Liver (tissue), 9 donors: Measurements from ENCODE around the gene ELOVL2. TPM values are rescaled to one million over a fixed set of nuclear protein-coding genes. Genes with fewer than 3 reads are reported as not detected.

ENCODE experiments used
- DNase-seq: peaks from one replicate; pipeline ENCODE4 v3.0.0-alpha.2; 2017; ENCODE audit warnings: low spot score
- H3K27ac ChIP-seq, 2 donors: one replicate each; pipeline ENCODE4 v1.7.0; 2013; ENCODE audit warnings: inconsistent platforms in 2 of 2, low read length in 2 of 2, control low read depth in 1 of 2, low read depth in 1 of 2, mild to moderate bottlenecking in 1 of 2
- H3K27me3 ChIP-seq, 4 donors: one replicate each; pipeline versions ENCODE4 v1.6.1 to v1.7.0; 2013; ENCODE audit warnings: low read length in 3 of 4, inconsistent platforms in 1 of 4, mild to moderate bottlenecking in 1 of 4, moderate library complexity in 1 of 4; ENCODE audit not compliant: control insufficient read depth in 4 of 4, insufficient read depth in 4 of 4
- H3K36me3 ChIP-seq, 4 donors: one replicate each; pipeline versions ENCODE4 v1.6.1 to v1.7.0; 2013; ENCODE audit warnings: low read length in 3 of 4, mild to moderate bottlenecking in 3 of 4, low read depth in 1 of 4, moderate library complexity in 1 of 4; ENCODE audit not compliant: control insufficient read depth in 4 of 4, insufficient read depth in 3 of 4
- H3K4me1 ChIP-seq, 4 donors: one replicate each; pipeline versions ENCODE4 v1.6.1 to v1.7.0; 2013; ENCODE audit warnings: low read length in 3 of 4, mild to moderate bottlenecking in 3 of 4, moderate library complexity in 1 of 4; ENCODE audit not compliant: control insufficient read depth in 4 of 4, insufficient read depth in 4 of 4
- H3K4me3 ChIP-seq, 3 donors: one replicate each; pipeline versions ENCODE4 v1.6.1 to v1.7.0; 2013; ENCODE audit warnings: low read length in 3 of 3, control low read depth in 1 of 3, low read depth in 1 of 3, mild to moderate bottlenecking in 1 of 3
- H3K9ac ChIP-seq, 2 donors: one replicate each; pipeline ENCODE4 v1.7.0; 2013; ENCODE audit warnings: low read length in 2 of 2, mild to moderate bottlenecking in 2 of 2, moderate library complexity in 2 of 2, control low read depth in 1 of 2, low read depth in 1 of 2
- H3K9me3 ChIP-seq, 4 donors: one replicate each; pipeline versions ENCODE4 v1.6.1 to v1.7.0; 2013; ENCODE audit warnings: low read length in 3 of 4; ENCODE audit not compliant: control insufficient read depth in 4 of 4
- EGR1 ChIP-seq, 2 donors: IDR thresholded peaks; 2 replicates each; pipeline ENCODE4 v1.6.1; 2016 to 2018; ENCODE audit warnings: antibody characterized with exemption in 2 of 2, low read depth in 2 of 2
- FOXA1 ChIP-seq: IDR thresholded peaks from 2 replicates; pipeline ENCODE4 v1.6.1; 2016; ENCODE audit warnings: antibody characterized with exemption
- FOXA2 ChIP-seq: IDR thresholded peaks from 2 replicates; pipeline ENCODE4 v1.6.1; 2016; ENCODE audit warnings: antibody characterized with exemption
- GABPA ChIP-seq, 2 donors: IDR thresholded peaks in 1 of 2; conservative IDR thresholded peaks in 1 of 2; 2 replicates each; pipeline ENCODE4 v1.6.1; 2016; ENCODE audit warnings: antibody characterized with exemption in 2 of 2, mild to moderate bottlenecking in 1 of 2, moderate library complexity in 1 of 2
- HNF4A ChIP-seq, 2 donors: conservative IDR thresholded peaks; 2 replicates each; pipeline ENCODE4 v1.6.1; 2016; ENCODE audit warnings: antibody characterized with exemption in 2 of 2, mild to moderate bottlenecking in 2 of 2
- HNF4G ChIP-seq: IDR thresholded peaks from 2 replicates; pipeline ENCODE4 v1.6.1; 2016; ENCODE audit warnings: antibody characterized with exemption
- JUND ChIP-seq, 2 donors: IDR thresholded peaks; 2 replicates each; pipeline ENCODE4 v1.6.1; 2016; ENCODE audit warnings: antibody characterized with exemption in 2 of 2
- NR2F2 ChIP-seq: IDR thresholded peaks from 2 replicates; pipeline ENCODE4 v1.6.1; 2016; ENCODE audit warnings: antibody characterized with exemption
- RAD21 ChIP-seq, 2 donors: IDR thresholded peaks; 2 replicates each; pipeline ENCODE4 v1.6.1; 2016; ENCODE audit warnings: antibody characterized with exemption in 2 of 2, mild to moderate bottlenecking in 2 of 2
- RXRA ChIP-seq, 2 donors: IDR thresholded peaks; 2 replicates each; pipeline ENCODE4 v1.6.1; 2017 to 2018; ENCODE audit warnings: antibody characterized with exemption in 2 of 2, mild to moderate bottlenecking in 1 of 2
- SP1 ChIP-seq: IDR thresholded peaks from 2 replicates; pipeline ENCODE4 v1.6.1; 2018; ENCODE audit warnings: antibody characterized with exemption, mild to moderate bottlenecking
- YY1 ChIP-seq: IDR thresholded peaks from 2 replicates; pipeline ENCODE4 v1.6.1; 2016; ENCODE audit warnings: antibody characterized with exemption, mild to moderate bottlenecking
- WGBS: extraction: QIAGEN DNeasy Blood & Tissue Kit; methylation state at CpG from one replicate; pipeline ENCODE4 v1.1.7; 2013; 5-methylcytosine and 5-hydroxymethylcytosine counted together
- polyA plus RNA-seq, 2 donors: library from polyadenylated mRNA; stranded (reverse) in 1 of 2; unstranded in 1 of 2; fragments of 200-250 nt in 1 of 2; fragments of >200 nt in 1 of 2; fragmentation: Nextera tagmentation in 1 of 2; extraction: Ambion mirVana in 1 of 2; gene quantifications; one replicate each; pipeline versions ENCODE4 v1.2.1 to v1.2.3, GENCODE V29; 2013 to 2015
- total RNA-seq, 2 donors: library from RNA; depleted of rRNA; stranded (reverse); fragments of >200 nt; gene quantifications; one replicate each; pipeline ENCODE4 v1.2.3, GENCODE V29; 2014
- TF ChIP-seq, protein P1 (sequence below): IDR thresholded peaks from 2 replicates; pipeline ENCODE4 v1.6.1; 2016; ENCODE audit warnings: antibody characterized with exemption, mild to moderate bottlenecking
- TF ChIP-seq, protein P2 (sequence below): IDR thresholded peaks from 2 replicates; pipeline ENCODE4 v1.6.1; 2016; ENCODE audit warnings: antibody characterized with exemption
- TF ChIP-seq, protein P3 (sequence below): fragments of 150-350 bp; IDR thresholded peaks from 2 replicates; pipeline ENCODE4 v1.5.1; 2017; ENCODE audit warnings: improper control_type of control experiment, low read depth, low read length; ENCODE audit not compliant: missing input control
- TF ChIP-seq, protein P4 (sequence below): IDR thresholded peaks from 2 replicates; pipeline ENCODE4 v1.6.1; 2016; ENCODE audit warnings: antibody characterized with exemption
- TF ChIP-seq, protein P5 (sequence below): IDR thresholded peaks from 2 replicates; pipeline ENCODE4 v1.6.1; 2016; ENCODE audit warnings: antibody characterized with exemption
- donor health status: healthy.
- donor health status: healthy.
- donor health status: healthy.
- donor health status: healthy.
- donor health status: healthy.

The ELOVL2 gene
- total and polyA plus RNA-seq, 4 donors: 7.1 to 28.5 (median 22.1) TPM

DNA sequence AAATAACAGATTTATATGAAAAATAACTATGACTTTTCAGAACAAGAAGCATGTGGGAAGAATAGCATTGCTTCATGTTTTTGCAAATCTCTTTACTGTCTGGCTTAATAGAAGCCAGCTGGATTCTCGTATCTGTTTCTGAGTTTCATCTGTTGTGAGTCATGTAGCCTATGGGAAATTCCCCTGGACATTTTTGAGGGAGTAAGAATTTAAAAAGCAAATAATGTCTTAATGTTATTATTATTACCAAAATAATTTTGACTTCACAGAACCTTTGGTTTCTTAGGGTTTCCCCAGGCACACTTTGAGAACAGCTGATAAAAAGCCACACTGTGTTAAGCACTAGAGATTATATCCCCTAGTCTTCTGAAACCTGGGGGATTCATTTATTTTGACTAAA, 81.4 kb downstream of the ELOVL2 start (continued):
- TF ChIP-seq, protein P1, sequence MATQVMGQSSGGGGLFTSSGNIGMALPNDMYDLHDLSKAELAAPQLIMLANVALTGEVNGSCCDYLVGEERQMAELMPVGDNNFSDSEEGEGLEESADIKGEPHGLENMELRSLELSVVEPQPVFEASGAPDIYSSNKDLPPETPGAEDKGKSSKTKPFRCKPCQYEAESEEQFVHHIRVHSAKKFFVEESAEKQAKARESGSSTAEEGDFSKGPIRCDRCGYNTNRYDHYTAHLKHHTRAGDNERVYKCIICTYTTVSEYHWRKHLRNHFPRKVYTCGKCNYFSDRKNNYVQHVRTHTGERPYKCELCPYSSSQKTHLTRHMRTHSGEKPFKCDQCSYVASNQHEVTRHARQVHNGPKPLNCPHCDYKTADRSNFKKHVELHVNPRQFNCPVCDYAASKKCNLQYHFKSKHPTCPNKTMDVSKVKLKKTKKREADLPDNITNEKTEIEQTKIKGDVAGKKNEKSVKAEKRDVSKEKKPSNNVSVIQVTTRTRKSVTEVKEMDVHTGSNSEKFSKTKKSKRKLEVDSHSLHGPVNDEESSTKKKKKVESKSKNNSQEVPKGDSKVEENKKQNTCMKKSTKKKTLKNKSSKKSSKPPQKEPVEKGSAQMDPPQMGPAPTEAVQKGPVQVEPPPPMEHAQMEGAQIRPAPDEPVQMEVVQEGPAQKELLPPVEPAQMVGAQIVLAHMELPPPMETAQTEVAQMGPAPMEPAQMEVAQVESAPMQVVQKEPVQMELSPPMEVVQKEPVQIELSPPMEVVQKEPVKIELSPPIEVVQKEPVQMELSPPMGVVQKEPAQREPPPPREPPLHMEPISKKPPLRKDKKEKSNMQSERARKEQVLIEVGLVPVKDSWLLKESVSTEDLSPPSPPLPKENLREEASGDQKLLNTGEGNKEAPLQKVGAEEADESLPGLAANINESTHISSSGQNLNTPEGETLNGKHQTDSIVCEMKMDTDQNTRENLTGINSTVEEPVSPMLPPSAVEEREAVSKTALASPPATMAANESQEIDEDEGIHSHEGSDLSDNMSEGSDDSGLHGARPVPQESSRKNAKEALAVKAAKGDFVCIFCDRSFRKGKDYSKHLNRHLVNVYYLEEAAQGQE: no peak

DNA sequence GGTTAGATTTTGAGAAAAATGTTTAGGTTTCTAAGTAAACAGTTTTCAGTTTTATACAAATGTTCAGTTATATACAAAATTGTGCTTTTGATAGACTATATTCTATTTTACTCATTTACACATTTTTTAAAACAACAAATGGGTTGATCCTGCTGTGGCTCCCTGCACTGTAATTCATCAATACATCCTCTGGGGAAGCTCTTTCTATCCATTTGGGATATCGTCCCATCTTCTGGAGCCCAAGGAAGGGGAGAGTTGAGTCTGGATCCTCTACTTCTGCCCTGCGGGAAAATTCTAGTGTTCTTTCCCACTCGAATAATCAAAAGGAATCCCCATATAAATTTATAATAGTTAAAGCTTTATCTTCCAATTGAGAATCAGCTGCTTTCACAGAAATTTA, 82.3 kb downstream of the ELOVL2 start:
- Histone ChIP-seq H3K9ac (no peak overlapping the region), H3K4me1 (no peaks in the 10 kb centered on the region), H3K4me3 (no peak overlapping the region), H3K9me3 (no peaks in the 10 kb centered on the region), H3K27me3 (no peaks in the 10 kb centered on the region), H3K27ac (no peak overlapping the region), H3K36me3 (no peaks in the 10 kb centered on the region)
- 85% methylated on average over 3 of the region's 3 CpGs for WGBS
- DNase-seq: no peak
- TF ChIP-seq HNF4G: no peak
- TF ChIP-seq YY1: no peak
- TF ChIP-seq FOXA2: no peak
- TF ChIP-seq EGR1 (IDR thresholded peaks at IDR 0.05; ENCODE audit: low read depth in 2 of 2): no peak
- TF ChIP-seq HNF4A (conservative IDR thresholded peaks at IDR 0.05): no peak
- no peak for TF ChIP-seq RXRA (IDR thresholded peaks at IDR 0.05)
- TF ChIP-seq FOXA1: no peak
- TF ChIP-seq GABPA (IDR thresholded peaks at IDR 0.05 in 1 of 2, conservative IDR thresholded peaks at IDR 0.05 in 1 of 2): no peak
- TF ChIP-seq JUND (IDR thresholded peaks at IDR 0.05): no peak
- TF ChIP-seq, protein P2, sequence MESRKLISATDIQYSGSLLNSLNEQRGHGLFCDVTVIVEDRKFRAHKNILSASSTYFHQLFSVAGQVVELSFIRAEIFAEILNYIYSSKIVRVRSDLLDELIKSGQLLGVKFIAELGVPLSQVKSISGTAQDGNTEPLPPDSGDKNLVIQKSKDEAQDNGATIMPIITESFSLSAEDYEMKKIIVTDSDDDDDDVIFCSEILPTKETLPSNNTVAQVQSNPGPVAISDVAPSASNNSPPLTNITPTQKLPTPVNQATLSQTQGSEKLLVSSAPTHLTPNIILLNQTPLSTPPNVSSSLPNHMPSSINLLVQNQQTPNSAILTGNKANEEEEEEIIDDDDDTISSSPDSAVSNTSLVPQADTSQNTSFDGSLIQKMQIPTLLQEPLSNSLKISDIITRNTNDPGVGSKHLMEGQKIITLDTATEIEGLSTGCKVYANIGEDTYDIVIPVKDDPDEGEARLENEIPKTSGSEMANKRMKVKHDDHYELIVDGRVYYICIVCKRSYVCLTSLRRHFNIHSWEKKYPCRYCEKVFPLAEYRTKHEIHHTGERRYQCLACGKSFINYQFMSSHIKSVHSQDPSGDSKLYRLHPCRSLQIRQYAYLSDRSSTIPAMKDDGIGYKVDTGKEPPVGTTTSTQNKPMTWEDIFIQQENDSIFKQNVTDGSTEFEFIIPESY: no peak
- no peak for TF ChIP-seq SP1
- no peak for TF ChIP-seq RAD21 (IDR thresholded peaks at IDR 0.05)
- TF ChIP-seq, protein P3, sequence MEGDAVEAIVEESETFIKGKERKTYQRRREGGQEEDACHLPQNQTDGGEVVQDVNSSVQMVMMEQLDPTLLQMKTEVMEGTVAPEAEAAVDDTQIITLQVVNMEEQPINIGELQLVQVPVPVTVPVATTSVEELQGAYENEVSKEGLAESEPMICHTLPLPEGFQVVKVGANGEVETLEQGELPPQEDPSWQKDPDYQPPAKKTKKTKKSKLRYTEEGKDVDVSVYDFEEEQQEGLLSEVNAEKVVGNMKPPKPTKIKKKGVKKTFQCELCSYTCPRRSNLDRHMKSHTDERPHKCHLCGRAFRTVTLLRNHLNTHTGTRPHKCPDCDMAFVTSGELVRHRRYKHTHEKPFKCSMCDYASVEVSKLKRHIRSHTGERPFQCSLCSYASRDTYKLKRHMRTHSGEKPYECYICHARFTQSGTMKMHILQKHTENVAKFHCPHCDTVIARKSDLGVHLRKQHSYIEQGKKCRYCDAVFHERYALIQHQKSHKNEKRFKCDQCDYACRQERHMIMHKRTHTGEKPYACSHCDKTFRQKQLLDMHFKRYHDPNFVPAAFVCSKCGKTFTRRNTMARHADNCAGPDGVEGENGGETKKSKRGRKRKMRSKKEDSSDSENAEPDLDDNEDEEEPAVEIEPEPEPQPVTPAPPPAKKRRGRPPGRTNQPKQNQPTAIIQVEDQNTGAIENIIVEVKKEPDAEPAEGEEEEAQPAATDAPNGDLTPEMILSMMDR: no peak
- TF ChIP-seq, protein P4, sequence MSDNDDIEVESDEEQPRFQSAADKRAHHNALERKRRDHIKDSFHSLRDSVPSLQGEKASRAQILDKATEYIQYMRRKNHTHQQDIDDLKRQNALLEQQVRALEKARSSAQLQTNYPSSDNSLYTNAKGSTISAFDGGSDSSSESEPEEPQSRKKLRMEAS: no peak
- no peak for TF ChIP-seq NR2F2
- TF ChIP-seq, protein P1: no peak
- TF ChIP-seq, protein P5, sequence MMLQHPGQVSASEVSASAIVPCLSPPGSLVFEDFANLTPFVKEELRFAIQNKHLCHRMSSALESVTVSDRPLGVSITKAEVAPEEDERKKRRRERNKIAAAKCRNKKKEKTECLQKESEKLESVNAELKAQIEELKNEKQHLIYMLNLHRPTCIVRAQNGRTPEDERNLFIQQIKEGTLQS: no peak
